Endothelial cell of umbilical vein (primary cell): ENCODE data around the gene CNTNAP2. TPM values are rescaled to one million over a fixed set of nuclear protein-coding genes. Genes with fewer than 3 reads are reported as not detected.
"Not testable (repeated sequence)": the region's sequence is repeated elsewhere in the genome, so short reads cannot be mapped to it uniquely, and the experiment has no call there.

Experiments
- BruUV-seq: library from RNA; stranded (reverse); fragments of 400-500 nt; replicated peaks from 2 replicates; lab custom pipeline; 2021; lab: Mats Ljungman, UMichigan
- CTCF ChIA-PET: fragments of 300-600, 350-600 bp; sonication (Branson Sonifier 250); formaldehyde crosslinking; loops from one replicate; lab custom pipeline; 2021; ENCODE audit warnings: antibody characterized with exemption, inconsistent platforms; lab: Charles Lee
- POLR2A ChIA-PET: fragments of 300-600, 350-600 bp; sonication (Branson Sonifier 250); formaldehyde crosslinking; loops from one replicate; lab custom pipeline; 2021; ENCODE audit warnings: antibody characterized with exemption, inconsistent platforms; lab: Charles Lee
- DNase-seq: peaks from one replicate; pipeline ENCODE4 v3.0.0-alpha.2; 2011; ENCODE audit warnings: low read depth, low spot score
- FAIRE-seq: peaks from 2 replicates; lab custom pipeline; 2011; peaks lifted over from hg19 to GRCh38; lab: Jason Lieb, UNC
- H2AFZ ChIP-seq: 2 replicates; pipeline ENCODE4 v1.6.0; 2012; ENCODE audit warnings: low read depth, low read length, control low read depth, inconsistent platforms
- H3K27ac ChIP-seq: 2 replicates; pipeline ENCODE4 v1.5.1; 2011; ENCODE audit warnings: low read depth, mild to moderate bottlenecking, control low read depth, low read length, moderate library complexity; ENCODE audit not compliant: insufficient read depth
- H3K27me3 ChIP-seq, 2 experiments: 2 replicates each; pipeline versions ENCODE4 v1.6.0 to v1.6.1; 2011; ENCODE audit warnings: low read length in 2 of 2, mixed read lengths in 1 of 2; ENCODE audit not compliant: control insufficient read depth in 2 of 2, insufficient read depth in 2 of 2
- H3K36me3 ChIP-seq, 2 experiments: 2 replicates in 1 of 2; 3 replicates in 1 of 2; pipeline ENCODE4 v1.5.1; 2011; ENCODE audit warnings: low read length in 2 of 2, mild to moderate bottlenecking in 1 of 2, moderate library complexity in 1 of 2; ENCODE audit not compliant: control insufficient read depth in 2 of 2, insufficient read depth in 2 of 2; ENCODE audit errors: extremely low read depth in 1 of 2
- H3K4me1 ChIP-seq: 3 replicates; pipeline ENCODE4 v1.5.1; 2011; ENCODE audit warnings: mild to moderate bottlenecking, low read length; ENCODE audit not compliant: control insufficient read depth, insufficient read depth; ENCODE audit errors: extremely low read depth
- H3K4me2 ChIP-seq: 2 replicates; pipeline ENCODE4 v1.6.1; 2011; ENCODE audit warnings: low read length, control low read depth, mixed read lengths; ENCODE audit not compliant: insufficient read depth
- H3K4me3 ChIP-seq, 3 experiments: fragments of 200-600 bp in 1 of 3; sonication (generic), shearing (Covaris generic) in 1 of 3; replicated peaks in 1 of 3; 2 replicates each; pipeline ENCODE4 v1.5.1; 2011 to 2016; ENCODE audit warnings: control low read depth in 3 of 3, low read length in 3 of 3, mild to moderate bottlenecking in 2 of 3, inconsistent platforms in 1 of 3, low read depth in 1 of 3, moderate library complexity in 1 of 3; ENCODE audit not compliant: insufficient read depth in 1 of 3
- H3K79me2 ChIP-seq: 2 replicates; pipeline ENCODE4 v1.6.0; 2012; ENCODE audit warnings: low read length, inconsistent platforms; ENCODE audit not compliant: control insufficient read depth, insufficient read depth
- H3K9ac ChIP-seq: replicated peaks from 2 replicates; pipeline ENCODE3; 2011; ENCODE audit warnings: low read length, control low read depth; ENCODE audit not compliant: insufficient read depth; ENCODE audit errors: extremely low read depth
- H3K9me1 ChIP-seq: replicated peaks from 3 replicates; pipeline ENCODE4 v1.6.0; 2011; ENCODE audit warnings: mild to moderate bottlenecking, low read length; ENCODE audit not compliant: control insufficient read depth, insufficient read depth; ENCODE audit errors: extremely low read depth
- H3K9me3 ChIP-seq: replicated peaks from 2 replicates; pipeline ENCODE4 v1.5.1; 2012; ENCODE audit warnings: low read length, inconsistent platforms; ENCODE audit not compliant: control insufficient read depth, insufficient read depth
- H4K20me1 ChIP-seq: replicated peaks from 2 replicates; pipeline ENCODE3; 2011; ENCODE audit warnings: mild to moderate bottlenecking, low read length; ENCODE audit not compliant: control insufficient read depth, insufficient read depth; ENCODE audit errors: extremely low read depth
- EZH2 ChIP-seq: IDR thresholded peaks from 2 replicates; pipeline ENCODE4 v1.6.1; 2012; ENCODE audit warnings: borderline replicate concordance, low read depth, mild to moderate bottlenecking, moderate library complexity, low read length, inconsistent platforms; ENCODE audit not compliant: severe bottlenecking
- FOS ChIP-seq: IDR thresholded peaks from 2 replicates; pipeline ENCODE4 v1.6.1; 2011; ENCODE audit warnings: mild to moderate bottlenecking, low read length, moderate library complexity, borderline replicate concordance; ENCODE audit not compliant: insufficient read depth
- GATA2 ChIP-seq: IDR thresholded peaks from 2 replicates; pipeline ENCODE4 v1.7.0; 2011; ENCODE audit warnings: low read depth, mild to moderate bottlenecking, moderate library complexity, mixed read lengths, low read length; ENCODE audit not compliant: insufficient read length, insufficient read depth
- JUN ChIP-seq: IDR thresholded peaks from 2 replicates; pipeline ENCODE4 v1.6.1; 2011; ENCODE audit warnings: borderline replicate concordance, low read depth; ENCODE audit not compliant: insufficient read length, insufficient read depth
- MYC ChIP-seq: IDR thresholded peaks from one replicate; pipeline ENCODE4 v1.6.1; 2011; ENCODE audit warnings: mild to moderate bottlenecking, low read depth, low read length
- POLR2A ChIP-seq: IDR thresholded peaks from 2 replicates; pipeline ENCODE4 v1.6.1; 2012; ENCODE audit warnings: low read depth, mild to moderate bottlenecking, control low read depth, low read length
- POLR2AphosphoS5 ChIP-seq: IDR thresholded peaks from 2 replicates; pipeline ENCODE4 v1.6.1; 2012; ENCODE audit warnings: low read depth, mild to moderate bottlenecking, control low read depth, low read length, moderate library complexity; ENCODE audit not compliant: insufficient read depth
- dilution Hi-C: fragments of 300-500 bp; cut with MboI; formaldehyde crosslinking; loops from one replicate; pipeline ENCODE4 v1.15.0; 2019; ENCODE audit warnings: low sequenced_read_pairs; ENCODE audit not compliant: extremely low pct_ligation_motif_present
- intact Hi-C: fragments of 100-400 bp; cut with micrococcal nuclease; formaldehyde crosslinking; loops from one replicate; pipeline ENCODE4 v1.10.0; 2022
- polyA plus RNA-seq, 4 experiments: library from polyadenylated mRNA; depleted of rRNA in 3 of 4; stranded (reverse) in 3 of 4; unstranded in 1 of 4; fragments of >200 nt; gene quantifications; 2 replicates each; pipeline versions ENCODE4 v1.2.1 to v1.2.3, GENCODE V29; 2011 to 2012; ENCODE audit warnings: missing spikeins in 1 of 4
- total RNA-seq: library from RNA; stranded (reverse); gene quantifications from 2 replicates; pipeline ENCODE4 v1.2.3, GENCODE V29; 2021
- TF ChIP-seq, protein P1 (sequence below), 2 donors: IDR thresholded peaks; 1 replicate in 1 of 2; 2 replicates in 1 of 2; pipeline ENCODE4 v1.5.1; 2011; ENCODE audit warnings: low read length in 2 of 2, mild to moderate bottlenecking in 2 of 2, moderate library complexity in 2 of 2, control low read depth in 1 of 2, inconsistent platforms in 1 of 2, low read depth in 1 of 2; ENCODE audit not compliant: insufficient read depth in 1 of 2; ENCODE audit errors: extremely low read depth in 1 of 2
- TF ChIP-seq, protein P2 (sequence below): IDR thresholded peaks from 2 replicates; pipeline ENCODE4 v1.6.1; 2011; ENCODE audit not compliant: insufficient read depth, insufficient read length

CNTNAP2 gene
- total and polyA plus RNA-seq, 2 donors (not counting 3 experiments of a cell fraction or from before 2014, with no cell fraction given), result not detected

DNA sequence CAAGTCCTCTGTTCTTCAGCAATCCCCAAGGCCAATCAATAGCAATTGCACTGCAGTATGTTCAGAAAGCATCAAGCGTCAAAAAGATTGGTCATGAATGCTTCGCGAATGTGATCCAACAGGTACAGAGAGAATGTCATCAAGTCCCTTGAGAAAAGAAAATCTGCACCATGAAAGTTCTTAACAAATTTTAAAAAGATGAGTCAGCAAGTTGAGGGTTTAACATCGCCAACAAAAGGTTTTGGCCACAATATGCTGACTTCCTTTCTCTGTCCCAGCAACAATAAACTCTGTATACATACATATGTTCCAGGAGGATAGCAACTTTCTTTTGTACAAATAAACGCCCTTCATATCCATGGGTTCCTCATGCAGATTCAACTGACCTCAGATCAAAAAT, 2305.4 kb downstream of the CNTNAP2 start:
- intact Hi-C loops, result no loop called here
- Histone ChIP-seq H3K27ac (no peak overlapping the region), H3K4me2 (no peak overlapping the region), H2AFZ (no peak overlapping the region), H3K27me3 (no peaks in the 10 kb centered on the region), H3K9me3 (peaks cover 6% of the 10 kb centered on the region), H3K9me1 (no peaks in the 10 kb centered on the region), H3K4me1 (no peaks in the 10 kb centered on the region), H3K4me3 (no peak overlapping the region), H3K36me3 (no peaks in the 10 kb centered on the region), H4K20me1 (no peaks in the 10 kb centered on the region), H3K79me2 (no peaks in the 10 kb centered on the region), H3K9ac (no peak overlapping the region)
- BruUV-seq, result no TSS peak
- ChIA-PET POLR2A (no interaction called here), CTCF (no interaction called here)
- no peak for FAIRE-seq
- DNase-seq, result no peak
- dilution Hi-C loops, result no loop called here
- TF ChIP-seq FOS (no peak), POLR2A (no peak), EZH2 (no peak), GATA2 (no peak), JUN (no peak), MYC (no peak), POLR2AphosphoS5 (no peak)
- TF ChIP-seq, protein P1, sequence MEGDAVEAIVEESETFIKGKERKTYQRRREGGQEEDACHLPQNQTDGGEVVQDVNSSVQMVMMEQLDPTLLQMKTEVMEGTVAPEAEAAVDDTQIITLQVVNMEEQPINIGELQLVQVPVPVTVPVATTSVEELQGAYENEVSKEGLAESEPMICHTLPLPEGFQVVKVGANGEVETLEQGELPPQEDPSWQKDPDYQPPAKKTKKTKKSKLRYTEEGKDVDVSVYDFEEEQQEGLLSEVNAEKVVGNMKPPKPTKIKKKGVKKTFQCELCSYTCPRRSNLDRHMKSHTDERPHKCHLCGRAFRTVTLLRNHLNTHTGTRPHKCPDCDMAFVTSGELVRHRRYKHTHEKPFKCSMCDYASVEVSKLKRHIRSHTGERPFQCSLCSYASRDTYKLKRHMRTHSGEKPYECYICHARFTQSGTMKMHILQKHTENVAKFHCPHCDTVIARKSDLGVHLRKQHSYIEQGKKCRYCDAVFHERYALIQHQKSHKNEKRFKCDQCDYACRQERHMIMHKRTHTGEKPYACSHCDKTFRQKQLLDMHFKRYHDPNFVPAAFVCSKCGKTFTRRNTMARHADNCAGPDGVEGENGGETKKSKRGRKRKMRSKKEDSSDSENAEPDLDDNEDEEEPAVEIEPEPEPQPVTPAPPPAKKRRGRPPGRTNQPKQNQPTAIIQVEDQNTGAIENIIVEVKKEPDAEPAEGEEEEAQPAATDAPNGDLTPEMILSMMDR (IDR thresholded peaks at IDR 0.05; ENCODE audit: extremely low read depth in 1 of 2, insufficient read depth in 1 of 2, low read depth in 1 of 2, low read length in 2 of 2), result no peak
- TF ChIP-seq, protein P2, sequence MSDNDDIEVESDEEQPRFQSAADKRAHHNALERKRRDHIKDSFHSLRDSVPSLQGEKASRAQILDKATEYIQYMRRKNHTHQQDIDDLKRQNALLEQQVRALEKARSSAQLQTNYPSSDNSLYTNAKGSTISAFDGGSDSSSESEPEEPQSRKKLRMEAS, result no peak

DNA sequence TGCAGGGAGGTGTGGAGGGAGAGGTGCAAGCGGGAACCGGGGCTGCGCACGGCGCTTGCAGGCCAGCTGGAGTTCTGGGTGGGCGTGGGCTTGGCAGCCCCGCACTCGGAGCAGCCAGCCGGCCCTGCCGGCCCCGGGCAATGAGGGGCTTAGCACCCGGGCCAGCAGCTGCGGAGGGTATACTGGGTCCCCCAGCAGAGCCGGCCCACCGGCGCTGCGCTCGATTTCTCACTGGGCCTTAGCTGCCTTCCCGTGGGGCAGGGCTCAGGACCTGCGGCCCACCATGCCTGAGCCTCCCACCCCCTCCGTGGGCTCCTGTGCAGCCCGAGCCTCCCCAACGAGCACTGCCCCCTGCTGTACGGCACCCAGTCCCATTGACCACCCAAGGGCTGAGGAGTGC, 2309.8 kb downstream of the CNTNAP2 start:
- H4K20me1 ChIP-seq, DNase-seq, H3K4me2 ChIP-seq, H3K9me3 ChIP-seq, H3K4me3 ChIP-seq, intact Hi-C loops, H3K9me1 ChIP-seq, CTCF ChIA-PET, FAIRE-seq, BruUV-seq, H3K36me3 ChIP-seq, H3K27me3 ChIP-seq, dilution Hi-C loops, H3K4me1 ChIP-seq, H2AFZ ChIP-seq, POLR2A ChIA-PET, H3K9ac ChIP-seq, H3K27ac ChIP-seq, H3K79me2 ChIP-seq: not testable (repeated sequence)

DNA sequence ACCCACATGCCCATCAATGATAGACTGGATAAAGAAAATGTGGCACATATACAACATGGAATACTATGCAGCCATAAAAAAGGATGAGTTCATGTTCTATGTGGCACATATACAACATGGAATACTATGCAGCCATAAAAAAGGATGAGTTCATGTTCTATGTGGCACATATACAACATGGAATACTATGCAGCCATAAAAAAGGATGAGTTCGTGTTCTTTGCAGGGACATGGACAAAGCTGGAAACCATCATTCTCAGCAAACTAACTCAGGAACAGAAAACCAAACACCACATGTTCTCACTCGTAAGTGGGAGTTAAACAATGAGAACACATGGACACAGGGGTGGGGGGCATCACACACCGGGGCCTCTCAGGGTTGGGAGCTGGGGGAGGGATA, 2314.1 kb downstream of the CNTNAP2 start:
- H3K4me1 ChIP-seq, POLR2A ChIA-PET, H3K9me1 ChIP-seq, H3K27me3 ChIP-seq, H3K9ac ChIP-seq, intact Hi-C loops, DNase-seq, BruUV-seq, H3K4me2 ChIP-seq, H3K4me3 ChIP-seq, H3K79me2 ChIP-seq, dilution Hi-C loops, CTCF ChIA-PET, H3K27ac ChIP-seq, H2AFZ ChIP-seq, H4K20me1 ChIP-seq, H3K36me3 ChIP-seq, FAIRE-seq, H3K9me3 ChIP-seq: not testable (repeated sequence)
